ENCODE data around the gene DCC. TPM values are rescaled to one million over a fixed set of nuclear protein-coding genes. Genes with fewer than 3 reads are reported as not detected.

DCC gene
- total RNA-seq, 4 donors from 2014 or later: 0.94 TPM; not detected in 3

DNA sequence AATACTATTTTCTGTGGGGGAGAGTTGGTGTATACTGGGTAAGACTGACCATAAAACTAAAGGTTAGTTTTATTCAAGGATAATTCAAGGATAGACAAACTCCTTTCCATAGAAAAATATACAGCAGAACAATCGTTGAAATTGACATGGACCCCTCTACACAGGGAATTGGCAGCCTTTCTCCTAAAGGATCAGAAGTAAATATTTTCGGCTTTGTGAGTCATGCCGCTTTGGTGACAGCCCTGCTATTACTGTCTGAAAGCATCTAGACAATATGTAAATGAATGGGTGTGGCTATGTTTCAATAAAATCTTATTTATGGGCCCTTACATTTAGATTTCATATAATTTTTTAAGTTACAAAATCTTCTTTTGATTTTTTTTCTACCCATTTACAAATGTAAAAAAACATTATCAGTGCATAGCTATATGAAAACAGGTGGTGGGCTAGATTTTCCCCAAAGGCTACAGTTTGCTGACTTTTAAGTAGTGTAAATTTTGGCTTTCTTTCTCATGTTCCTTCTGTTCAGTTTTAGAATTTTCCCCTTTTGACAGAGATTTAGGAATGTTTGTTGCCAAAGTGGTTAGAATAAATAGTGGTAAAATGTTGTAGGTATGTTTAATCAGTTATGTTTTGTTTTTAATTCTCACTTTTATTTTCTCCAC lies 270.6 kb downstream of the DCC start:
- intact Hi-C loops (cut with DNase I): no loop called here
- 90 to 93% methylated on average over 3 of the region's 3 CpGs for WGBS, 2 donors
- Histone ChIP-seq H3K4me1 (no peaks in the 10 kb centered on the region), H3K36me3 (no peaks in the 10 kb centered on the region), H3K27me3 (no peaks in the 10 kb centered on the region), H3K27ac (no peak overlapping the region), H3K9me3 (no peaks in the 10 kb centered on the region), H3K4me3 (replicated peaks in 1 of 3) (no peak overlapping the region)
- TF ChIP-seq, protein P1, sequence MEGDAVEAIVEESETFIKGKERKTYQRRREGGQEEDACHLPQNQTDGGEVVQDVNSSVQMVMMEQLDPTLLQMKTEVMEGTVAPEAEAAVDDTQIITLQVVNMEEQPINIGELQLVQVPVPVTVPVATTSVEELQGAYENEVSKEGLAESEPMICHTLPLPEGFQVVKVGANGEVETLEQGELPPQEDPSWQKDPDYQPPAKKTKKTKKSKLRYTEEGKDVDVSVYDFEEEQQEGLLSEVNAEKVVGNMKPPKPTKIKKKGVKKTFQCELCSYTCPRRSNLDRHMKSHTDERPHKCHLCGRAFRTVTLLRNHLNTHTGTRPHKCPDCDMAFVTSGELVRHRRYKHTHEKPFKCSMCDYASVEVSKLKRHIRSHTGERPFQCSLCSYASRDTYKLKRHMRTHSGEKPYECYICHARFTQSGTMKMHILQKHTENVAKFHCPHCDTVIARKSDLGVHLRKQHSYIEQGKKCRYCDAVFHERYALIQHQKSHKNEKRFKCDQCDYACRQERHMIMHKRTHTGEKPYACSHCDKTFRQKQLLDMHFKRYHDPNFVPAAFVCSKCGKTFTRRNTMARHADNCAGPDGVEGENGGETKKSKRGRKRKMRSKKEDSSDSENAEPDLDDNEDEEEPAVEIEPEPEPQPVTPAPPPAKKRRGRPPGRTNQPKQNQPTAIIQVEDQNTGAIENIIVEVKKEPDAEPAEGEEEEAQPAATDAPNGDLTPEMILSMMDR (IDR thresholded peaks at IDR 0.05): no peak
- no peak for TF ChIP-seq POLR2A (IDR thresholded peaks at IDR 0.05)
- no peak for DNase-seq

DNA sequence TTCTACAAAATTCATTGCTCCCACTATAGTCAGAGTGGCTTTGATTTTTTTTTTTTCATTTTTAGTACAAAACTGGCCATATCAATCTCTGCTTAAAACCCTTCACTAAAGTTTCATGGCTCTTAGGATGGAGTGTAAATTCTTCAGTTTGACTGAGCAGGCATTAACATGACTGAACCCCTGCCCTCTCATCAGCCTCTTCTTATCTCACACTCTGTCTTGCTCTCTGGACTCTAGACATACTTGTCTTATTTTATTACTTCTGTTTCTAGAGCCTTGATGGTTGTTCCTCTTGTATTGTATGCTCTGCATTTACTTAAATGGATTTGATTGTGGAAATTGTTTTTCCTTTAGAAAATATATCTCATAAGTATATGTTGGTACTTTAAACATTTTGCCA lies 272.4 kb downstream of the DCC start:
- Histone ChIP-seq H3K27me3 (no peaks in the 10 kb centered on the region), H3K9me3 (no peaks in the 10 kb centered on the region), H3K27ac (no peak overlapping the region), H3K36me3 (no peaks in the 10 kb centered on the region), H3K4me3 (replicated peaks in 1 of 3) (no peak overlapping the region), H3K4me1 (no peaks in the 10 kb centered on the region)
- intact Hi-C loops (cut with DNase I): no loop called here
- DNase-seq: no peak
- TF ChIP-seq POLR2A (IDR thresholded peaks at IDR 0.05): no peak
- TF ChIP-seq, protein P1 (IDR thresholded peaks at IDR 0.05): no peak

DNA sequence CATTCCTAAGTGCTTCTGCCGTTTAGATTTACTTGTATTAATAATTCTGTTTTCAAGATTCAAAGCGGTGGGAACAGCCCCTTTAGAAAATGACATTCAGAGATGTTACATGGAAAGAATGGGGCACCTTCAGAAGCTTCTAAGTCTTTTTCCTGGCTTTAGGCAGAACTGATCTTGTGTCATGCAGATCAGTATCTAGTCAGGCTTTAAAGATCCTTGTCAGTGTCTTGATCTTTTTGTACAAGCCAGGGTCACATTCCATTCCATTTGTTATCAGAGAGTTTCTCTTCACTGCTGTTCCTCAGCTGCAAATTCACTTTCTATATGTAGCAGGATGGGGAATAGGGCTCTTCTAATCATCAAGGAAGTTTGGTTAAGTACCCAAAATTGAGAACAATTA lies 275.3 kb downstream of the DCC start:
- Histone ChIP-seq H3K36me3 (no peaks in the 10 kb centered on the region), H3K4me3 (replicated peaks in 1 of 3) (no peak overlapping the region), H3K27ac (no peak overlapping the region), H3K9me3 (no peaks in the 10 kb centered on the region), H3K4me1 (no peaks in the 10 kb centered on the region), H3K27me3 (no peaks in the 10 kb centered on the region)
- no peak for DNase-seq
- 61 to 67% methylated on average over 2 of the region's 2 CpGs for WGBS, 2 donors
- no peak for TF ChIP-seq POLR2A (IDR thresholded peaks at IDR 0.05)
- TF ChIP-seq, protein P1 (IDR thresholded peaks at IDR 0.05): no peak
- intact Hi-C loops (cut with DNase I): no loop called here

DNA sequence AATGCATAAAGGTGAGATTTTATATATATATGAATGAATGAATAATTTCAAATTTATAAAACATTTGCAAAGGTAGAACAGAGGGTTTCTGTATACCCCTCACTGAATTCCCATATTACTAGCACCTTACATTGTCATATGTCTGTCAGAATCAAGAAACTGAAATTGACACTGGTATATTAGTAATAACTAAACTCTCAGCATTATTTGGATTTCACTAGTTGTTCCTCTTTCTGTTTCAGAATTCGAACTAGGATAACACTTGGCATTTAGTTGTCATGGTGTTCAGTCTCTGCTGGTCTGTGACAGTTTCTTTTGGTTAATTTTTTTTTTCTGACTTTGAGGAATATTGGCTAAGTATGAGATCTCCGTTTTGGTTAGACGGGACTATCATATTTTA lies 275.9 kb downstream of the DCC start:
- 83 to 84% methylated on average over 3 of the region's 3 CpGs for WGBS, 2 donors
- H3K4me1 ChIP-seq: no peaks in the 10 kb centered on the region
- DNase-seq: no peak
- TF ChIP-seq, protein P1 (IDR thresholded peaks at IDR 0.05): no peak
- no peak for TF ChIP-seq POLR2A (IDR thresholded peaks at IDR 0.05)
- H3K4me3 ChIP-seq (replicated peaks in 1 of 3): no peak overlapping the region
- no peaks in the 10 kb centered on the region for H3K27me3 ChIP-seq
- intact Hi-C loops (cut with DNase I): no loop called here
- no peaks in the 10 kb centered on the region for H3K9me3 ChIP-seq
- no peaks in the 10 kb centered on the region for H3K36me3 ChIP-seq
- no peak overlapping the region for H3K27ac ChIP-seq

DNA sequence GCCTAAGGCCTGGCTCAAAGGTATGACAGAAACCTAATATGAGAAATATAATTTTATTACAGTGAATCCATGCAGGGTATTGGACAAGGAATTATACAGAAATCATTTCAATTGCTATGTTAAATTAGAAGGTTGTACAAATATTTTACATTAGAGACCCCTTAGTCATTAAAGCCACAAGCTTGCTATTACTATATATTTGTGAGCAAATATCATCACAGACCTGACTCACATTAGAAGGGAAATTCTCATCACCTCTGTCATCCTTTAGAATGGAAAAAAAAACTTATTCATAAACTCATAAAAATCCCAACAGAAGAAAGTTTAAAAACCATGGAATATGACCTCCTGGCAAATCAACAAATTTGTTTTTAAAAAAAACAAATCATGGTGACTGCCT lies 277.9 kb downstream of the DCC start:
- Histone ChIP-seq H3K9me3 (no peaks in the 10 kb centered on the region), H3K36me3 (no peaks in the 10 kb centered on the region), H3K27ac (no peak overlapping the region), H3K4me3 (replicated peaks in 1 of 3) (no peak overlapping the region), H3K4me1 (no peaks in the 10 kb centered on the region), H3K27me3 (no peaks in the 10 kb centered on the region)
- DNase-seq: no peak
- intact Hi-C loops (cut with DNase I): no loop called here
- no peak for TF ChIP-seq POLR2A (IDR thresholded peaks at IDR 0.05)
- TF ChIP-seq, protein P1 (IDR thresholded peaks at IDR 0.05): no peak

Data from thyroid gland (tissue), 4 donors.